Raji (cell line): ENCODE data around the gene SCAMP1.

ENCODE experiments used
- POLR2A ChIP-seq: IDR thresholded peaks from 2 replicates; pipeline ENCODE4 v1.6.1; 2011; ENCODE audit warnings: low read depth, low read length, control low read depth; ENCODE audit not compliant: insufficient read depth

Gene SCAMP1

DNA sequence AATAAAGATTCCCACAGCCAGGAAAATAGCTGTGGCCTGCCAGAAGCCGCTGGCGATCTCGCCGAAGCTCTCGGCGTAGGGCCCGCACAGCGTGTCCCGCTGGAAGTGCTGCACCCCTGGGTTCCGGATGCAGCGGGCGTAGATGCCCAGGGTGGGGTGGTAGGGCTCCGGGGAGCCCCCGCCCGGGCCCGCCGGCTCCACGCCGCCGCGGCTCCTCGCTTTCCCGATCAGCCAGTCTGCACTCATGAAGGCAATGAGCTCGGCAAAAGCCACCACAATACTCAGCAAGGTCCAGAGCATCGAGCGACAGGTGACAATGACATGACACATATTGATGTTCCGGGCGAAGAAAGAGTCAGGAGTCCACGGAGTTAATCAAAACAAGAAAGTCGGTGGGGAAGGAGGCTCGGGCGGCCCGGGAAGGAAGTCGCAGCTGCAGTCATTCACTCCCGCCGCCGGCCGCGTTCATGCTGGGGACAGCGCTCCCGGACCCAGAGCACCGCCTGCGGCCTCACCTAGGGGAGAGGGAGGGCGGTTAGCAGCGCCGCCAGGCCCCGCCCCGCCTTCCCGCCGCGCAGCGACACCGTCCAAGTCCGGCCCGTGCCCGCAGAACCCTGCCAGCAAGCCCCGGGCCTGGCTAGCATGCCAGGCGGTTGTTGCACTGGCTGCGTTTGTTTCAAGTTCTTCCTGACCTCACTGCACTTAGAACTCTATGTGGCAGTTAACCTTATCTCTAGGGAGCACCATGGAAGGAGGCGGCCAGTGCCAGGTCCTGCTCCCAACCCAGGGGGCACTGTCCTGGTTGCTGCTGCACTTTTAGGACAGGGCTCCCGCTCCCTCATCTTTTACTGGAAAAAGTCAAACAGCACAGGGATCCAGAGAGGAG is 149.7 kb downstream of the SCAMP1 start:
- no peak for TF ChIP-seq POLR2A

DNA sequence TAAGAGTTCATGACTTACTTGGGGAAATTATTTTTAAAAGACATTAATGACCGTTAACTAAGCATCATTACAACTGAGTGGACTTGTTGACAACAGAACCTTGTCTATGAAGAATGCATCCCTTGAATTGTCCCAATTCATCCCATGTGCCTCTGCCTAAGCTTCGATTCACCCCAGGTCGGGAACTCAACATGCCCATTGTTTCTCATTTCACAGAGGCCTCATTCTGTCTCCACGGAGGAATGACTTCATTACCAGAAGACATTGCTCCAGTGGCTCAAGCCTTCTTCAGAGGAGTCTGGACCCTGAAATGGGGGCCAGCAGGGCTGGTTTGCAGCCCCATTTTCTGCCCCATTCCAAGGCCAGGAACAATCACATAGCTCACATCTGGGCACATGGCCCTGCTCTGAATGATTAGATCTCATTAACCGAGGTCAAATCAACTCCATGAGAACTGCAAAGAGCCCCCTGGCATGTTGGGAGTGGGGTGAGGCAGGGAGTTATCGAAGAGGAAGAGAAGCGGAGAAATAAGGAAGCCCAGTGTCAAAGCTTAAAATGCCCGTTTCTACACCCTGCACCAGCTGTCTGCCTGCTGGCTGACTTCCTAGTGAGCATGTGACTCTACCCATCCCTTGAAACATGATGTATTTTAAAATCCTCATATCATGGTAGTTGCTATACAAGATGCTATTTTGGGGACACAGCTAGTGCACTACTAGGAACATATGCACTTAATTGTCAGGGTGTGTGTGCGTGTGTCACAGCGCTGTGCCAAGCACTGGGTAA is 150.9 kb downstream of the SCAMP1 start:
- no peak for TF ChIP-seq POLR2A

GRCh38 chr5:78512435-78512834 is 152.0 kb downstream of the SCAMP1 start:
- TF ChIP-seq POLR2A: no peak

DNA sequence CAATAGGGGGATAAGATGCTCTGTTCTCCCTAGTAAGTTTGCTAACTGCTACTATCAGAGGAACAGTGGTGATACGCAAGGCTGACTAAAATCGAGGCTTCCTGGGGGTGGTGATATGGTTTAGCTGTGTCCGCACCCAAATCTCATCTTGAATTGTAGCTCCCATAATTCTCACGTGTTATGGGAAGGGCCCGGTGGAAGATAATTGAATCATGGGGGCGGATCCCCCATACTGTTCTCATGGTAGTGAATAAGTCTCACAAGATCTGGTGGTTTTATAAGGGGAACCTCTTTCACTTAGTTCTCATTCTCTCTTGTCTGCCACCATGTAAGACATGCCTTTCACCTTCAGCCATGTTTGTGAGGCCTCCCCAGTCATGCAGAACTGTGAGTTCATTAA is 153.0 kb downstream of the SCAMP1 start:
- TF ChIP-seq POLR2A: no peak

GRCh38 chr5:78514427-78515330 is 154.3 kb downstream of the SCAMP1 start:
- TF ChIP-seq POLR2A: no peak

DNA sequence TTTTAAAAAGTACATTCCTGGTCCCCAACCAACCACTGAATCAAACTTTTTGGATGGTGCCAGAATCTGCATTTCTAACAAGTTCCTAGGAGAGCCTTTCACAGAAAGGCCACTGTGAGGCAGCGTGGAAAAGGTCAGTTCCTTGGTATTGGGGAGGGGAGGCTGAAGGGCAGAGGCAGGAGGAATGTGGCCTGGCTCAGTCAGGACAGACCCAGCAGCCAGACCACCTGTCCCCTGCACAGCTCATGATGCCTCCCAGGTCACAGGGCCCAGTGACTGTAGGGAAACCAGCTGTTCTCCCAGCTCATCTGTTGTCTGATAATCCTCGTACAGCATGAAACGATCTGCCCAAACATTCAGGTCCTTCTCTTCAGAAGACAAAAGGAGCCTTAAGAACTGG is 155.3 kb downstream of the SCAMP1 start:
- TF ChIP-seq POLR2A: no peak

- TF ChIP-seq POLR2A: no peak
Measured at GRCh38 chr5:78518365-78519197, 158.2 kb downstream of the SCAMP1 start.

DNA sequence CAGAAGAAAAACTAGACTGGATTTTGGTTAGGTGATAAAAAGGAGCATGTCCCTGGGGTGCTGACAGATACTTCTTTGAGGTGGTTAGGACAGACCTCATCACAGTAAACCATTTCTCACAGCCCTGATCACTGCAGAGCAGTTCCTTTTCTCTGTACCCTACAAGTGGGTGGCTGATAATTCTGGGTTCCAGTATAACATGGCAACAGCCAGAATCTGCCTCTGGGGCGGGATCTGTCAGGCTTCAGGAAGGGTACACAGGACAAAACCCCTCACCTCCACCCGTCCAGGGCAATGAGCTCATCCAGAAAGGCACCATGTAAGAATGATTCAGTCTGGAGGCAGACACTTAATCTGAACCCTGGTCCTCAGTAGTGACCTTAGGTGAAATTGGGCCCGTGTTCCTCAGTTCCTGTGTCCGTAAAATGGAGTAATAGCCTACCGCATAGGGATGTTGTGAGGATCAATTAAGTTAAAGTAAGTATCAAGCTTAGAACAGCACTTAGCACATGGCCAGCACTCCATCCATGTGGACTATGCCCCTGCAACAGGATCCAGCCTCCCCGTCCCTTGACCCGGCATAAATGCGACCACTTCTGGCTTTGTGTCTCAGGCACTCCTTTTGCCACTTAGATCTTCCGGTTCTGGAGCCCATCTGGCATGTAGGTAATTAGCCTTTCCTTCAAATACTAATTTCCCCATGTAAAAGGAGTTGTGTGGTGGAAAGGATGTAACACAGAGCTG is 159.0 kb downstream of the SCAMP1 start:
- TF ChIP-seq POLR2A: no peak

GRCh38 chr5:78521455-78521854 is 161.0 kb downstream of the SCAMP1 start:
- TF ChIP-seq POLR2A: no peak

DNA sequence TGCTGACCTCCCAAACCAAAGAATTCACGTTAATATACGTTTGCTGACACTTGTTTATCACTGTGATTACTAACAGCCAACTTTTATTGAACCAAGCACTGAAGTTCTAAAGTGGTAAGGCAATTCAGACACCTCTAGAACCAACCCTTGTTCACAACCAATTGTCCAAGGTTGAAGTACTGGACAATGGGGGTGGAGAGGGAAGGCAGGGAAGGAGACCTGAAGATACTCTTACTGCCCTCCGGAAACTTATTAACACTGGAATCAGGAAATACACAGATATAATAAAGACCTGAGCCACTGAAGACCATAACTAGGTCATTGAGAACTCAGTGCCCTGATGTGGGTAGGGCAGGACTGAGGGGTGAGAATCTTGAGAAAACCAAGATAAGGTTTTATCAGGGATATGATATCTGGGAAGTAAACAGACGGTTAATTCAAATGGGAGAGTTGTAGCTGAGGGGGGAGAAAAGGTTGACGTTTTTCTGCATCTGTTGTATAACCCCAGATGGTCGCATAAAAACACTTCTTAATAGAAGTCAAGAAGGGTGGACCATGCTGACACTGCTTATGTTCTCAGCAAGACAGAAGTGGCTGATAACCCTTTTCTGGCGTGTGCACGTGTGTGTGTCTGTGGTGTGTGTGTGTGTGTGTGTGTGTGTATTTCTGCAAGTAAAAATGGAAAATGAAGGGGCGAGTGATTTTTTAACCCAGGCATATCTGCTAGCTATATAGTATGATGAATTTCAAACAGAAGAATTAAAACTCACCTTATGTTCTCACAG is 162.3 kb downstream of the SCAMP1 start:
- no peak for TF ChIP-seq POLR2A

GRCh38 chr5:78523314-78524193 is 163.1 kb downstream of the SCAMP1 start:
- no peak for TF ChIP-seq POLR2A

- no peak for TF ChIP-seq POLR2A
Measured at GRCh38 chr5:78526049-78526525, 165.7 kb downstream of the SCAMP1 start.
